Measurements from ENCODE around the gene HPRT1.

HPRT1 gene

DNA sequence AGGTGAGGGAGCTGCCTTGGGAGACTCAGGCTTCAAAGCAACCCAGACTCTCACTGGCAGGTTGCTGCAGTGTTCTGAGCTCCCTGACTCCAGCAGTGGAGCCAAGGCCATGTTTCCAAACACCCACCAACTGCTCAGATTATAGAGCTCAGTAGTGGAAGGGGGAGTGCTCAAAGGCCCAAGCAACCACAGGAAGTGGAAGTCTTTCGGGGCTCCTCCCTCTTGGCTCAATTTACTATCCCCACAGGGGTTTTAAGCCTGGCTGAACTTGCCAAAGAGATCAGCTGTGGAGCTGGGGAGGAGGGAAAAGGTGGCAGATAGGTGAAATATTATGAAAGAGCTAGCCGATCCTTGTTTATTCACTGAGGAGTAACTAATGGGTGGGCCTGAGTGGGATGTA, 82.5 kb downstream of the HPRT1 start:
- no peak overlapping the region for H3K27ac ChIP-seq
- TF ChIP-seq CTCF (conservative IDR thresholded peaks at IDR 0.05) = no peak

DNA sequence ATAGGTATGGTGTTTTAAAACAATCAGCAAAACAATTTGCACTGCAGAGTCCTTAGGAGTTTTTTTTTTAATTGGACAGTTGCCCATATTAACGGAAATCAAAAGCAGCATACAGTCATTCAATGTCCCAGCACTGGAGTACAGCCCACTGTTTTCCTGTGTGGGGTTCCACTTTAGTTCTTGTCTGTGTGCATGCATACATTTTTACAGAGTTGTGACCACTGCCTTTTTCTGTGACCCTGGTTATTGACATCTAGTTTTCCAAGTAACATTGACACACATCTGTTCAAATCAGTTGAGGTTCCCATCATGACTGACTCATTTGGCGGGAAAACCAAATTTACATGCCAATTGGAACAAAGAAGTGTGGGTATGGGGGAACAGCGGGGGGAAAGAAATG, 83.3 kb downstream of the HPRT1 start:
- H3K27ac ChIP-seq = no peak overlapping the region
- TF ChIP-seq CTCF (conservative IDR thresholded peaks at IDR 0.05) = no peak

GRCh38 chrX:134544135-134544512, 84.2 kb downstream of the HPRT1 start:
- no peak overlapping the region for H3K27ac ChIP-seq
- TF ChIP-seq CTCF (conservative IDR thresholded peaks at IDR 0.05) = no peak

DNA sequence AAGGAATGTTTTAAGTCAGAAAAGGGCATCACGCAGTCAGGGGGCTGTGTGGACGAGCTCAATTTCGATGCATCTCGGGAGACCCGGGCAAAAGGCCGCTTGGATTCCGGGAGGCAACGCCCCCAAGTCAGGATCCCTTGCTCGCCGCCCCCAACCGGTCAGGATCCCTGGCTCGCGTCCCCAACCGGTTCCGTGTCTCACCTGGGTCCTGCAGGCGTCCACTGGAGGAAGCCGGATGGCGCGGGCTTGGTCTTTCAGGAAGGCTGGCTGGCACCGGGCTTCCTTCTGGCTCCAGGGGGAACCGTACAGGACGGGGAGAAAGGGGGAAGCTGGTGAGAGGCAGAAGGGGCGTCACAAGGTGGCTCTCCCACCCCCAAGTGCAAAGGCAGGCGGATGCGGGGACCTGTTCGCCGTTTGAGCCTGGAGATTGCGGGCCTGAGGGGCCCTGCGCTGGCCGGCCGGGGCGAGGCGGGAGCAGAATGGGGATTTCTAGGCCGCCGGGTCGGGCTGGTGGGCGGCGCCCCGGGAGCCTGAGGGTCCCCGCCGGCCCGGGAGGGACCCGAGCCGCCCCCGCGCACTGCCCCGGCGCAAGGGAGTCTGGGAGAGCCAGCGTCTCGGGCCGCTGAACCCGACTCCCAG, 84.7 kb downstream of the HPRT1 start:
- no peak for TF ChIP-seq CTCF (conservative IDR thresholded peaks at IDR 0.05)
- no peak overlapping the region for H3K27ac ChIP-seq

DNA sequence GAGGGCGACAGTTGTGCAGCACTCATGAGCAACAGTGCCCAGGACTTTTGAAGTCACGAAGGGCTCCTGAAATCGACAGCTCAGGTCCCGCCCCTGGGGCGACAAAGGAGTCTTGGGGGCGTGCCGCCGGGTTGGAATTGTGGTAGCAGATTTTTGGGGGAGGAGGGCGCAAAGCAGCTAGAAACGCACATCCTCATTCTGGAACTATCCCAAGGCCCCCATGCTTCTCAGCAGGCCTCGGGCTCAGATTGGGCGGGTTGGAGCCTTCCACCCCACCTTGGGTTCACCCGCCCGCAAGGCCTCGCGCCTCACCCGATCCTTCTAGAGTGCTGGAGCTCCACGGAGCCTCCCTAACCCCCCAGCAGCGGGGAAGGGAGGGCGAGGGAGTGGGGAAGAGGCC, 85.5 kb downstream of the HPRT1 start:
- no peak for TF ChIP-seq CTCF (conservative IDR thresholded peaks at IDR 0.05)
- no peak overlapping the region for H3K27ac ChIP-seq

DNA sequence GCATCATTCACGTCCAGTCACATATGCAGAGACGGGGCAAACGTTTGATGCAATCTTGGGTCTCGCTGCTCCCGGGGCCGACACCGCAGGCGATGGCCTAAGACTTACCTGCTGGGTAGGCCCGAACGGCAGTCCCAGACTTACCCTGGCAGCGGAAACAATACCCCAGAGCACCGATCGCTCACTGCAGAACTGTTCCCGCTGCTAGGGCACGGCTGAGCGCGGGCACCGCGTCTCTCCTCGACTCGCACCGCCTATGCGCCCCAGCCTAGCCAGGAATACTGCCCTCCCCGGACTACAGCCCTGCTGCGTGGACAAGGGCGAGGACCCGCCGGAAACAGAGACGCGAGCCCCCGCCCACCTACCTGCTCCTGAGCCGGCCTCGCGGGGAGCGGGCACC, 86.2 kb downstream of the HPRT1 start:
- H3K27ac ChIP-seq = no peak overlapping the region

GRCh38 chrX:134547047-134547679, 87.2 kb downstream of the HPRT1 start:
- no peak overlapping the region for H3K27ac ChIP-seq
- TF ChIP-seq CTCF (conservative IDR thresholded peaks at IDR 0.05) = no peak

More for the DNA sequence above, 86.2 kb downstream of the HPRT1 start:
- TF ChIP-seq CTCF (conservative IDR thresholded peaks at IDR 0.05) = no peak

All from VCaP (cell line).